ENCODE measurements around the gene PPAT.

The PPAT gene

DNA sequence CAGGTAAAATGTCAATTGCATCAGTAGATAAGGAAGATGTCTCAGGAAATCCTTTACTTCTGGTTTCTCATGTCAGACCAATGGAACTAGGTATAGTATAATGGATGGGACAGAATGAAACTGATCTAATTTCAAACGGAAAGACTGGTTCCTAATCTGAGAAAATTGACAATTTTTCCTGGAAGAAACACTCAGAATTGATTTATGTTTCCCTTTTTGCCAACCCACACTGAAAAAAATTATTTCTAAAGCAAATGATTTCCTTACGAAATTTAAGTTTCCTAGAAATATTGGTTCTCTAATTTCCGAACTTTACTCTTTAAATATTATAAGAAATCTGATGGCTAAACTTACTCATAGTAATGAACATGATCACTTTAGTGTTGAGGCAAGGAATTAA is 19.1 kb downstream of the PPAT start:
- TF ChIP-seq YY1 (IDR thresholded peaks at IDR 0.05; ENCODE audit: low read depth) (no peak), CEBPB (IDR thresholded peaks at IDR 0.05) (no peak), RAD21 (IDR thresholded peaks at IDR 0.05; ENCODE audit: low read depth) (no peak), EGR1 (IDR thresholded peaks at IDR 0.05) (no peak), TCF12 (IDR thresholded peaks at IDR 0.05; ENCODE audit: low read depth) (no peak), TAF1 (IDR thresholded peaks at IDR 0.05; ENCODE audit: low read depth) (no peak), CREB1 (IDR thresholded peaks at IDR 0.05; ENCODE audit: low read depth) (no peak), ZBTB7A (IDR thresholded peaks at IDR 0.05; ENCODE audit: low read depth) (no peak), TEAD4 (IDR thresholded peaks at IDR 0.05) (no peak), FOXM1 (IDR thresholded peaks at IDR 0.05; ENCODE audit: borderline replicate concordance, low read depth) (no peak), EP300 (IDR thresholded peaks at IDR 0.05; ENCODE audit: borderline replicate concordance) (no peak), NFIC (IDR thresholded peaks at IDR 0.05) (no peak)
- TF ChIP-seq, protein P1, sequence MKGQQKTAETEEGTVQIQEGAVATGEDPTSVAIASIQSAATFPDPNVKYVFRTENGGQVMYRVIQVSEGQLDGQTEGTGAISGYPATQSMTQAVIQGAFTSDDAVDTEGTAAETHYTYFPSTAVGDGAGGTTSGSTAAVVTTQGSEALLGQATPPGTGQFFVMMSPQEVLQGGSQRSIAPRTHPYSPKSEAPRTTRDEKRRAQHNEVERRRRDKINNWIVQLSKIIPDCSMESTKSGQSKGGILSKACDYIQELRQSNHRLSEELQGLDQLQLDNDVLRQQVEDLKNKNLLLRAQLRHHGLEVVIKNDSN (IDR thresholded peaks at IDR 0.05), result no peak
- TF ChIP-seq, protein P2, sequence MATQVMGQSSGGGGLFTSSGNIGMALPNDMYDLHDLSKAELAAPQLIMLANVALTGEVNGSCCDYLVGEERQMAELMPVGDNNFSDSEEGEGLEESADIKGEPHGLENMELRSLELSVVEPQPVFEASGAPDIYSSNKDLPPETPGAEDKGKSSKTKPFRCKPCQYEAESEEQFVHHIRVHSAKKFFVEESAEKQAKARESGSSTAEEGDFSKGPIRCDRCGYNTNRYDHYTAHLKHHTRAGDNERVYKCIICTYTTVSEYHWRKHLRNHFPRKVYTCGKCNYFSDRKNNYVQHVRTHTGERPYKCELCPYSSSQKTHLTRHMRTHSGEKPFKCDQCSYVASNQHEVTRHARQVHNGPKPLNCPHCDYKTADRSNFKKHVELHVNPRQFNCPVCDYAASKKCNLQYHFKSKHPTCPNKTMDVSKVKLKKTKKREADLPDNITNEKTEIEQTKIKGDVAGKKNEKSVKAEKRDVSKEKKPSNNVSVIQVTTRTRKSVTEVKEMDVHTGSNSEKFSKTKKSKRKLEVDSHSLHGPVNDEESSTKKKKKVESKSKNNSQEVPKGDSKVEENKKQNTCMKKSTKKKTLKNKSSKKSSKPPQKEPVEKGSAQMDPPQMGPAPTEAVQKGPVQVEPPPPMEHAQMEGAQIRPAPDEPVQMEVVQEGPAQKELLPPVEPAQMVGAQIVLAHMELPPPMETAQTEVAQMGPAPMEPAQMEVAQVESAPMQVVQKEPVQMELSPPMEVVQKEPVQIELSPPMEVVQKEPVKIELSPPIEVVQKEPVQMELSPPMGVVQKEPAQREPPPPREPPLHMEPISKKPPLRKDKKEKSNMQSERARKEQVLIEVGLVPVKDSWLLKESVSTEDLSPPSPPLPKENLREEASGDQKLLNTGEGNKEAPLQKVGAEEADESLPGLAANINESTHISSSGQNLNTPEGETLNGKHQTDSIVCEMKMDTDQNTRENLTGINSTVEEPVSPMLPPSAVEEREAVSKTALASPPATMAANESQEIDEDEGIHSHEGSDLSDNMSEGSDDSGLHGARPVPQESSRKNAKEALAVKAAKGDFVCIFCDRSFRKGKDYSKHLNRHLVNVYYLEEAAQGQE (IDR thresholded peaks at IDR 0.05; ENCODE audit: low read depth), result no peak
- TF ChIP-seq, protein P3, sequence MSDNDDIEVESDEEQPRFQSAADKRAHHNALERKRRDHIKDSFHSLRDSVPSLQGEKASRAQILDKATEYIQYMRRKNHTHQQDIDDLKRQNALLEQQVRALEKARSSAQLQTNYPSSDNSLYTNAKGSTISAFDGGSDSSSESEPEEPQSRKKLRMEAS (IDR thresholded peaks at IDR 0.05), result no peak

DNA sequence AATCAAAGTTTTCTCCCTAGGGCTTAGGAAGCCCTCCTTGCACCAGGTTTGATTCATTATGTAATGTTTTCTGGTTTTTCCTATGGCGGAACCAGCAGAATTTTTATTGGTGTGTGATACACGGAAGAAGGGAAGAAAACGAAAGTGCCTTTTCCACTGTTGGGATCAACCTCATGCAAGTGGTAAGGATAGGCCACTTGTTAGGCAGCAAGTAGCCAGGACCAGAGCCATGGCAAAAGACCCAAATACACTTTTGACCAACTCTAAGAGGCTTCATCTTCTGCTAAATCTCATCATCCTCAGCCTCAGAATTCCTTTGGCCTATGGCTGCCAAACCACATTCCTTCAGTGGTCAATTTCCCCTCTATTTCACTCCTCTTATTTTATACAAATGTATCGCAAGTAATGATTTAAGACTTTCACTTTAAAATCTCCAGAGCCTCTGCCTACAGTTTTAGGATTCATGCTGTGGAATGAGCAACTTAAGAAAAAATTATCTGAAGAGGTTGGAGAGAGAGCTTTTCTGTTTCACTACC is 21.2 kb downstream of the PPAT start:
- TF ChIP-seq ZBTB7A (IDR thresholded peaks at IDR 0.05; ENCODE audit: low read depth) (no peak), FOXM1 (IDR thresholded peaks at IDR 0.05; ENCODE audit: borderline replicate concordance, low read depth) (no peak), EGR1 (IDR thresholded peaks at IDR 0.05) (no peak), EP300 (IDR thresholded peaks at IDR 0.05; ENCODE audit: borderline replicate concordance) (no peak), RAD21 (IDR thresholded peaks at IDR 0.05; ENCODE audit: low read depth) (no peak), NFIC (IDR thresholded peaks at IDR 0.05) (no peak), CEBPB (IDR thresholded peaks at IDR 0.05) (no peak), YY1 (IDR thresholded peaks at IDR 0.05; ENCODE audit: low read depth) (no peak), TEAD4 (IDR thresholded peaks at IDR 0.05) (no peak), TCF12 (IDR thresholded peaks at IDR 0.05; ENCODE audit: low read depth) (no peak), TAF1 (IDR thresholded peaks at IDR 0.05; ENCODE audit: low read depth) (no peak), CREB1 (IDR thresholded peaks at IDR 0.05; ENCODE audit: low read depth) (no peak)
- TF ChIP-seq, protein P2 (IDR thresholded peaks at IDR 0.05; ENCODE audit: low read depth), result no peak
- TF ChIP-seq, protein P1 (IDR thresholded peaks at IDR 0.05), result no peak
- TF ChIP-seq, protein P3 (IDR thresholded peaks at IDR 0.05), result no peak

DNA sequence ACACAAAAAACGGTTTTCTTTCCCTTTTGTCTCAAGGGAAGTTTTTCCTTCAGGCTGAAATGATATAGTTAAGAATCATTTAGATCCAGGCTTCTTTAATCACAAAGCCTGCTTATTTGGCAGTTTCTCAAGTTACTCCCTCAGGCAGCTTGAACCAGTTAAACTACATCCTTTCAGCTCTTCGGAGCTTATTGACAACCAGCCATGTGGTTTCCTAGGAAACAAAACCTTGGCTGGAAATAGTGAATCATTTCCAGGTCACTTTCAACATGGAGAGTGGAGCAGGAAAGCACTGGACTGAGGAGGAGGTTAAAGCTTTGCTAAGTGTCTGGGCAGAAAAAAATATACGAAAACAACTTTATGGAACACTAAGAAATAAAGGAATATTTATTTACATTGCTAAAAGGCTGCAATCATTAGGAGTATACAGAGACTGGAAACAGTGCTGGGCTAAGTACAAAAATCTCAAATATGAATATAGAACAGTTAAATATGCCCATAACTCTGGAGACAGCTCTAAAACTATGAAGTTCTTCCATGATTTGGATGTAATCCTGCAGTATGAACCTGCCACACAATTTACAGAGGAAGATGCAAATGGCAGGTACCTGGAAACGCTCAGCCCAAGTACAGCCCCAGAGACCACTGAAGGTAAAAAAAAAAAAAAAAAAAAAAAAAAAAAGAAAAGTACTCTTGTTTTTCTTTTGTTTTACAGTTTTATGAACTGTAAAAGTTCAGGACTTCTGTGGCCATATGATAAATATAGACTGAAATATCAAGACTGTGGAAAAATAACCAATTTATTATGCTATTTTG is 25.0 kb downstream of the PPAT start:
- TF ChIP-seq NFIC (IDR thresholded peaks at IDR 0.05) (peak; percentile 68), EP300 (IDR thresholded peaks at IDR 0.05; ENCODE audit: borderline replicate concordance) (peak; percentile 33; the same call in 1 of the 2 replicates), TEAD4 (IDR thresholded peaks at IDR 0.05) (no peak), TCF12 (IDR thresholded peaks at IDR 0.05; ENCODE audit: low read depth) (0 out of 2 replicates have a peak, but pooled peaks have one; percentile 34), FOXM1 (IDR thresholded peaks at IDR 0.05; ENCODE audit: borderline replicate concordance, low read depth) (peak; percentile 57; the same call in 1 of the 2 replicates), ZBTB7A (IDR thresholded peaks at IDR 0.05; ENCODE audit: low read depth) (no peak), CEBPB (IDR thresholded peaks at IDR 0.05) (no peak), YY1 (IDR thresholded peaks at IDR 0.05; ENCODE audit: low read depth) (peak; percentile 74)
- TF ChIP-seq, protein P3 (IDR thresholded peaks at IDR 0.05), result peak; percentile 37; the same call in 1 of the 2 replicates
- TF ChIP-seq, protein P2 (IDR thresholded peaks at IDR 0.05; ENCODE audit: low read depth), result no peak
